HepG2 (cell line): ENCODE measurements around the gene CD2. TPM values are rescaled to one million over a fixed set of nuclear protein-coding genes. Genes with fewer than 3 reads are reported as not detected.
A peak's percentile ranks its signal among the peaks of the same experiment; 100 is the strongest.

ENCODE experiments used
- ATAC-seq: fragments of 200-7000 bp; cut with Tn5 transposase; 3 replicates; pipeline ENCODE4 v1.9.1; 2020; ENCODE audit warnings: mild to moderate bottlenecking, moderate library complexity
- BruUV-seq: library from RNA; stranded (reverse); fragments of 400-500 nt; replicated peaks from 2 replicates; lab custom pipeline; 2021; lab: Mats Ljungman, UMichigan
- CTCF ChIA-PET: fragments of 300-600 bp; formaldehyde crosslinking; extraction: SDS; loops from one replicate; lab custom pipeline; 2021; ENCODE audit warnings: low total read pairs, inconsistent platforms, low intra/inter-chr PET ratio; lab: Yijun Ruan, JAX
- POLR2A ChIA-PET: fragments of 350-600 bp; sonication (Branson Sonifier 250); formaldehyde crosslinking; loops from one replicate; lab custom pipeline; 2020; ENCODE audit warnings: antibody characterized with exemption, inconsistent platforms; lab: Yijun Ruan, JAX
- DNase-seq: peaks from one replicate; pipeline ENCODE4 v3.0.0-alpha.2; 2015; ENCODE audit warnings: low spot score
- FAIRE-seq: peaks from 3 replicates; lab custom pipeline; 2011; peaks lifted over from hg19 to GRCh38; lab: Jason Lieb, UNC
- H2AFZ ChIP-seq: one replicate; pipeline ENCODE4 v1.6.1; 2011; ENCODE audit warnings: low read length, inconsistent platforms
- H3K27ac ChIP-seq: fragments of 300-600 bp; 3 replicates; pipeline ENCODE4 v1.8.0; 2011; ENCODE audit warnings: mixed run types, mild to moderate bottlenecking, mixed read lengths, low read length, inconsistent platforms; ENCODE audit not compliant: insufficient read depth; ENCODE audit errors: extremely low read length
- H3K27me3 ChIP-seq, 2 experiments: fragments of 200-600 bp in 1 of 2; 2 replicates in 1 of 2; 3 replicates in 1 of 2; pipeline versions ENCODE4 v1.6.0 to v1.8.0; 2011; ENCODE audit warnings: low read length in 2 of 2, mild to moderate bottlenecking in 2 of 2, moderate library complexity in 2 of 2, inconsistent platforms in 1 of 2; ENCODE audit not compliant: insufficient read depth in 2 of 2, control insufficient read depth in 1 of 2
- H3K36me3 ChIP-seq, 2 experiments: fragments of 200-600 bp in 1 of 2; replicated peaks in 1 of 2; 2 replicates in 1 of 2; 3 replicates in 1 of 2; pipeline versions ENCODE4 v1.5.1 to v1.8.0; 2011; ENCODE audit warnings: low read length in 2 of 2, inconsistent platforms in 1 of 2; ENCODE audit not compliant: insufficient read depth in 2 of 2, control insufficient read depth in 1 of 2
- H3K4me1 ChIP-seq: 2 replicates; pipeline ENCODE4 v1.5.1; 2012; ENCODE audit warnings: low read length, inconsistent platforms; ENCODE audit not compliant: insufficient read depth
- H3K4me2 ChIP-seq: 2 replicates; pipeline ENCODE4 v1.6.0; 2011; ENCODE audit warnings: low read depth, low read length, inconsistent platforms
- H3K4me3 ChIP-seq, 3 experiments: fragments of 200-600 bp in 1 of 3; sonication (generic), shearing (Covaris generic) in 1 of 3; replicated peaks in 1 of 3; 2 replicates each; pipeline ENCODE4 v1.5.1; 2011 to 2016; ENCODE audit warnings: low read length in 3 of 3, inconsistent platforms in 2 of 3, low read depth in 2 of 3, mild to moderate bottlenecking in 2 of 3, control low read depth in 1 of 3, mixed read lengths in 1 of 3; ENCODE audit not compliant: insufficient read depth in 1 of 3
- H3K79me2 ChIP-seq: one replicate; pipeline ENCODE4 v1.6.1; 2011; ENCODE audit warnings: low read length, inconsistent platforms; ENCODE audit not compliant: insufficient read depth
- H3K9ac ChIP-seq: 2 replicates; pipeline ENCODE4 v1.6.0; 2011; ENCODE audit warnings: mild to moderate bottlenecking, low read depth, low read length, inconsistent platforms; ENCODE audit not compliant: insufficient read depth
- H3K9me3 ChIP-seq: 2 replicates; pipeline ENCODE4 v1.5.1; 2012; ENCODE audit warnings: mild to moderate bottlenecking, low read length
- H4K20me1 ChIP-seq: 2 replicates; pipeline ENCODE4 v1.6.0; 2011; ENCODE audit warnings: inconsistent platforms, mild to moderate bottlenecking, low read length, moderate library complexity; ENCODE audit not compliant: insufficient read depth
- CSRNP2 ChIP-seq: sonication (generic); formaldehyde crosslinking; conservative IDR thresholded peaks from 2 replicates; pipeline ENCODE4 v1.8.0; 2022; ENCODE audit warnings: low read depth, missing genetic modification reagents
- ELF4 ChIP-seq: sonication (generic); formaldehyde crosslinking; IDR thresholded peaks from 2 replicates; pipeline ENCODE4 v1.5.0; 2020; ENCODE audit warnings: missing genetic modification reagents, mild to moderate bottlenecking, moderate library complexity, borderline replicate concordance
- ELK4 ChIP-seq: sonication (generic); formaldehyde crosslinking; IDR thresholded peaks from 2 replicates; pipeline ENCODE4 v1.9.0; 2021; ENCODE audit warnings: missing genetic modification reagents, borderline replicate concordance
- ZMYM3 ChIP-seq: sonication (generic); formaldehyde crosslinking; IDR thresholded peaks from 2 replicates; pipeline ENCODE4 v1.5.1; 2020; ENCODE audit warnings: mild to moderate bottlenecking, missing genetic modification reagents
- ZNF333 ChIP-seq: sonication (generic); formaldehyde crosslinking; IDR thresholded peaks from 2 replicates; pipeline ENCODE4 v1.4.0; 2020; ENCODE audit warnings: mild to moderate bottlenecking, missing genetic modification reagents, borderline replicate concordance
- ZNF432 ChIP-seq: sonication (generic); formaldehyde crosslinking; IDR thresholded peaks from 2 replicates; pipeline ENCODE4 v1.5.0; 2020; ENCODE audit warnings: missing genetic modification reagents, mild to moderate bottlenecking, borderline replicate concordance
- ZNF543 ChIP-seq: sonication (generic); formaldehyde crosslinking; IDR thresholded peaks from 2 replicates; pipeline ENCODE4 v1.4.0; 2020; ENCODE audit warnings: mild to moderate bottlenecking, missing genetic modification reagents
- ZNF768 ChIP-seq: sonication (generic); formaldehyde crosslinking; IDR thresholded peaks from 2 replicates; pipeline ENCODE4 v1.4.0; 2020; ENCODE audit warnings: missing genetic modification reagents
- WGBS: methylation state at CpG from one replicate; pipeline ENCODE4 v1.1.6; 2017; ENCODE audit warnings: low lambda C conversion rate; 5-methylcytosine and 5-hydroxymethylcytosine counted together
- in situ Hi-C: cut with HindIII; loops from 2 replicates; pipeline ENCODE4 v1.10.0; 2017; ENCODE audit warnings: low pct_unique_long_range_greater_than_20kb; ENCODE audit not compliant: extremely low pct_ligation_motif_present
- intact Hi-C: fragments of 100-400 bp; cut with micrococcal nuclease; formaldehyde crosslinking; loops from one replicate; pipeline ENCODE4 v1.10.0; 2022; ENCODE audit not compliant: unreplicated experiment
- polyA plus RNA-seq, 8 experiments: library from polyadenylated mRNA; depleted of rRNA in 3 of 8; stranded (reverse) in 7 of 8; unstranded in 1 of 8; fragments of >200 nt; fragmentation: Illumina TruSeq in 4 of 8; extraction: Trizol in 4 of 8; gene quantifications; 2 replicates each; pipeline versions ENCODE4 v1.2.1 to v1.2.3, GENCODE V29; 2011 to 2016; ENCODE audit warnings: low read depth in 4 of 8, missing spikeins in 1 of 8, mixed read lengths in 1 of 8; ENCODE audit not compliant: insufficient read depth in 1 of 8
- total RNA-seq, 5 experiments: library from RNA; depleted of rRNA; stranded (reverse); fragments of >200 nt; fragmentation: Illumina TruSeq; extraction: Trizol; gene quantifications; 2 replicates each; pipeline ENCODE4 v1.2.3, GENCODE V29; 2016; ENCODE audit warnings: low read depth in 1 of 5

Gene CD2
- total and polyA plus RNA-seq, 2 of the 13 experiments (the other 11 are each of a cell fraction or from before 2014, with no cell fraction given) = not detected

- peak; percentile 16; the same call in 1 of the 3 replicates for ATAC-seq
- Histone ChIP-seq H4K20me1 (no peaks in the 10 kb centered on the region), H3K4me1 (peaks cover 13% of the 10 kb centered on the region), H2AFZ (no peak overlapping the region), H3K27me3 (peaks cover 0 to 4% of the 10 kb centered on the region in 2 experiments; a peak in 2 of 5 replicates), H3K9ac (no peak overlapping the region), H3K36me3 (no peaks in the 10 kb centered on the region), H3K9me3 (no peaks in the 10 kb centered on the region), H3K4me2 (peak overlapping the region; percentile 55), H3K4me3 (peak overlapping the region in 1 of 3 experiments; percentile 10; a peak in 1 of 6 replicates), H3K79me2 (no peaks in the 10 kb centered on the region), H3K27ac (no peak overlapping the region)
- 2% methylated on average over 4 of the region's 4 CpGs for WGBS
- no peak for FAIRE-seq
- BruUV-seq = no TSS peak
- ChIA-PET POLR2A (no interaction called here), CTCF (interaction anchor here (1.8 kb wide), 1 partner anchor 54 kb away, joined by 9 read pairs; no protein-coding TSS in a partner anchor)
- TF ChIP-seq ELF4 (CRISPR knock-in tag) = no peak
- TF ChIP-seq CSRNP2 (CRISPR knock-in tag) = no peak
- TF ChIP-seq ELK4 (CRISPR knock-in tag) = no peak
- TF ChIP-seq ZNF543 (CRISPR knock-in tag) = no peak
- peak; percentile 73; the same call in 1 of the 2 replicates for TF ChIP-seq ZMYM3 (CRISPR knock-in tag)
- TF ChIP-seq ZNF333 = no peak
- TF ChIP-seq ZNF768 (CRISPR knock-in tag) = peak; percentile 67; the same call in 1 of the 2 replicates
- no peak for TF ChIP-seq ZNF432 (CRISPR knock-in tag)
- in situ Hi-C loops = no loop called here
- DNase-seq = no peak
- intact Hi-C loops = no loop called here
Observed at GRCh38 chr1:116763116-116763786, 9.0 kb downstream of the CD2 start.
